Spinal cord (tissue), 4 donors: ENCODE data around the gene GPR146. TPM values are rescaled to one million over a fixed set of nuclear protein-coding genes. Genes with fewer than 3 reads are reported as not detected.
A peak's percentile ranks its signal among the peaks of the same experiment; 100 is the strongest.

Source experiments
- polyA plus RNA-seq, 2 donors: library from polyadenylated mRNA; unstranded; fragments of 120-200 nt; gene quantifications; one replicate each; pipeline ENCODE4 v1.2.1, GENCODE V29; 2013; ENCODE audit not compliant: insufficient read length in 2 of 2
- small RNA-seq: library from RNA; depleted of rRNA; stranded (forward); fragments of <200 nt; gene quantifications from one replicate; pipeline ENCODE3, GENCODE V24; 2014; ENCODE audit warnings: low replicate concordance
- total RNA-seq, 2 donors: library from RNA; depleted of rRNA in 1 of 2; stranded (reverse); fragments of 120-200 nt in 1 of 2; fragments of >200 nt in 1 of 2; gene quantifications; one replicate each; pipeline versions ENCODE4 v1.2.3 to v1.2.4, GENCODE V29; 2013 to 2014

GPR146 gene
- total and polyA plus RNA-seq, 4 donors = 3.2 to 6.4 (median 3.9) TPM

Small RNA genes lying within 50 kb of the gene (small RNA-seq; reads per million reads assigned to genes)
- 37.7 reads per million, percentile 97 among the genes with 10 or more reads in this experiment for gene MIR339

Other genes starting within 250 kb of the GPR146 start
- 100 to 1,000 TPM; 166 to 185 TPM for gene SUN1, start 212.1 kb upstream of the GPR146 start, total RNA-seq
- gene SUN1, start 212.1 kb upstream of the GPR146 start, polyA plus RNA-seq = 100 to 1,000 TPM; 114 to 175 TPM
- gene GET4, start 168.0 kb upstream of the GPR146 start, total RNA-seq = 10 to 100 TPM; 17.7 to 23.1 TPM
- 10 to 100 TPM; 43.3 to 54.3 TPM for gene GET4, start 168.0 kb upstream of the GPR146 start, polyA plus RNA-seq
- gene ADAP1, start 89.9 kb upstream of the GPR146 start, total RNA-seq = 10 to 100 TPM; 30.8 to 65.6 TPM
- 100 to 1,000 TPM in 1 of 2 donors, 10 to 100 TPM in 1; 92.4 to 116 TPM for gene ADAP1, start 89.9 kb upstream of the GPR146 start, polyA plus RNA-seq
- 10 to 100 TPM; 11.7 to 15.3 TPM for gene COX19, start 69.0 kb upstream of the GPR146 start, total RNA-seq
- 10 to 100 TPM; 19.0 to 19.6 TPM for gene COX19, start 69.0 kb upstream of the GPR146 start, polyA plus RNA-seq
- 1 to 10 TPM; 1.4 to 1.8 TPM for gene CYP2W1, start 61.4 kb upstream of the GPR146 start, total RNA-seq
- gene CYP2W1, start 61.4 kb upstream of the GPR146 start, polyA plus RNA-seq = under 1 TPM; 0.44 to 0.71 TPM
- gene GPER1, start 43.6 kb downstream of the GPR146 start, total RNA-seq = 10 to 100 TPM in 1 of 2 donors, 1 to 10 TPM in 1; 3.3 to 12.2 TPM
- 10 to 100 TPM in 1 of 2 donors, 1 to 10 TPM in 1; 9.9 to 10.2 TPM for gene GPER1, start 43.6 kb downstream of the GPR146 start, polyA plus RNA-seq
- 10 to 100 TPM; 29.8 to 29.9 TPM for gene ZFAND2A, start 115.7 kb downstream of the GPR146 start, total RNA-seq
- 10 to 100 TPM; 57.3 to 58.0 TPM for gene ZFAND2A, start 115.7 kb downstream of the GPR146 start, polyA plus RNA-seq
- gene UNCX, start 188.3 kb downstream of the GPR146 start, total RNA-seq = 1 to 10 TPM in 1 of 2 donors, under 1 TPM in 1; 0.69 to 1.8 TPM
- 1 to 10 TPM; 3.7 to 3.9 TPM for gene UNCX, start 188.3 kb downstream of the GPR146 start, polyA plus RNA-seq